GM12864 (cell line): ENCODE measurements around the gene NANOS2.
A peak's percentile ranks its signal among the peaks of the same experiment; 100 is the strongest.

ENCODE experiments used
- DNase-seq: peaks from one replicate; pipeline ENCODE4 v3.0.0-alpha.2; 2011; ENCODE audit warnings: low read depth
- H3K4me3 ChIP-seq: 2 replicates; pipeline ENCODE4 v1.5.1; 2011; ENCODE audit warnings: mild to moderate bottlenecking, low read depth, low read length, control low read depth
- CTCF ChIP-seq: IDR thresholded peaks from 2 replicates; pipeline ENCODE4 v1.5.1; 2011; ENCODE audit warnings: low read depth, mild to moderate bottlenecking, moderate library complexity, low read length, control low read depth, inconsistent platforms; ENCODE audit errors: missing control alignments

The NANOS2 gene

GRCh38 chr19:45902651-45903625, 11.6 kb downstream of the NANOS2 start:
- peak; percentile 86 for DNase-seq
- H3K4me3 ChIP-seq = peak overlapping the region; percentile 84
- TF ChIP-seq CTCF = no peak

- no peak for DNase-seq
- TF ChIP-seq CTCF = peak; percentile 3
- peak within 1 kb of the TSS; percentile 84 for H3K4me3 ChIP-seq
These were observed 12.5 kb downstream of the NANOS2 start, which contains the start of gene MYPOP for GRCh38 chr19:45901912-45902650. MYPOP (minus strand) TSS chr19:45902613; CDS start chr19:45901773, 840 bp downstream.

- DNase-seq = no peak
- H3K4me3 ChIP-seq = peak overlapping the region; percentile 84
- TF ChIP-seq CTCF = no peak
These were observed 13.1 kb downstream of the NANOS2 start for GRCh38 chr19:45901432-45901911.

- no peak for DNase-seq
- no peak overlapping the region for H3K4me3 ChIP-seq
- TF ChIP-seq CTCF = no peak
These were observed 13.7 kb downstream of the NANOS2 start for GRCh38 chr19:45900738-45901431.

GRCh38 chr19:45899919-45900589, 14.5 kb downstream of the NANOS2 start:
- H3K4me3 ChIP-seq = no peak overlapping the region
- DNase-seq = no peak
- TF ChIP-seq CTCF = no peak

- no peak overlapping the region for H3K4me3 ChIP-seq
- no peak for DNase-seq
- TF ChIP-seq CTCF = no peak
These were observed 15.3 kb downstream of the NANOS2 start for GRCh38 chr19:45899253-45899652.
